Hepatocyte (in vitro differentiated cells): ENCODE measurements around the gene ATF6. TPM values are rescaled to one million over a fixed set of nuclear protein-coding genes. Genes with fewer than 3 reads are reported as not detected.

Experiments
- DNase-seq: peaks from one replicate; pipeline ENCODE4 v3.0.0-alpha.2; 2016; ENCODE audit warnings: low spot score
- H2AFZ ChIP-seq: fragments of 200-600 bp; sonication (generic); 2 replicates; pipeline ENCODE4 v1.6.0; 2016; ENCODE audit warnings: antibody characterized with exemption, mild to moderate bottlenecking
- H3K27ac ChIP-seq: fragments of 200-600 bp; sonication (generic); 2 replicates; pipeline ENCODE4 v1.5.1; 2016; ENCODE audit warnings: mild to moderate bottlenecking
- H3K27me3 ChIP-seq: fragments of 200-600 bp; sonication (generic); 2 replicates; pipeline ENCODE4 v1.6.1; 2016
- H3K36me3 ChIP-seq: fragments of 200-600 bp; sonication (generic); replicated peaks from 2 replicates; pipeline ENCODE4 v1.5.1; 2016; ENCODE audit warnings: low read depth; ENCODE audit not compliant: insufficient read depth
- H3K4me1 ChIP-seq: fragments of 200-600 bp; sonication (generic); 2 replicates; pipeline ENCODE4 v1.5.1; 2016; ENCODE audit warnings: mild to moderate bottlenecking, moderate library complexity; ENCODE audit not compliant: insufficient read depth
- H3K4me2 ChIP-seq: fragments of 200-600 bp; sonication (generic); 2 replicates; pipeline ENCODE4 v1.6.0; 2016
- H3K4me3 ChIP-seq: fragments of 200-600 bp; sonication (generic); 2 replicates; pipeline ENCODE4 v1.5.1; 2016; ENCODE audit warnings: mild to moderate bottlenecking
- H3K79me2 ChIP-seq: fragments of 200-600 bp; sonication (generic); 2 replicates; pipeline ENCODE4 v1.6.0; 2017; ENCODE audit warnings: mild to moderate bottlenecking
- H3K9me2 ChIP-seq: fragments of 200-600 bp; sonication (generic); replicated peaks from 2 replicates; pipeline ENCODE4 v1.6.0; 2017; ENCODE audit warnings: mild to moderate bottlenecking; ENCODE audit not compliant: insufficient read depth
- H3K9me3 ChIP-seq: fragments of 200-600 bp; sonication (generic); 2 replicates; pipeline ENCODE4 v1.5.1; 2016; ENCODE audit warnings: low read depth, mild to moderate bottlenecking
- H4K20me1 ChIP-seq: fragments of 200-600 bp; sonication (generic); 2 replicates; pipeline ENCODE4 v1.6.0; 2016; ENCODE audit warnings: mild to moderate bottlenecking; ENCODE audit not compliant: insufficient read depth, poor library complexity, severe bottlenecking
- EZH2 ChIP-seq: fragments of 200-600 bp; sonication (generic); IDR thresholded peaks from 2 replicates; pipeline ENCODE4 v1.6.1; 2016; ENCODE audit warnings: antibody characterized with exemption, mild to moderate bottlenecking, borderline replicate concordance
- EZH2phosphoT487 ChIP-seq: fragments of 200-600 bp; sonication (generic); IDR thresholded peaks from one replicate; pipeline ENCODE4 v1.6.1; 2018; ENCODE audit warnings: antibody characterized with exemption, mild to moderate bottlenecking, low read depth, moderate library complexity; ENCODE audit not compliant: unreplicated experiment, severe bottlenecking
- WGBS: methylation state at CpG from one replicate; pipeline ENCODE4 v1.1.6; 2016; ENCODE audit warnings: low lambda C conversion rate; ENCODE audit errors: missing lambda C conversion rate; 5-methylcytosine and 5-hydroxymethylcytosine counted together
- polyA plus RNA-seq: library from polyadenylated mRNA; unstranded; fragments of >200 nt; fragmentation: Nextera tagmentation; extraction: Ambion mirVana; gene quantifications from 2 replicates; pipeline ENCODE4 v1.2.1, GENCODE V29; 2016
- total RNA-seq: library from RNA; depleted of rRNA; stranded (reverse); fragments of >200 nt; gene quantifications from 2 replicates; pipeline ENCODE4 v1.2.3, GENCODE V29; 2014
- TF ChIP-seq, protein P1 (sequence below): fragments of 200-600 bp; sonication (generic); IDR thresholded peaks from 2 replicates; pipeline ENCODE4 v1.5.1; 2016; ENCODE audit warnings: antibody characterized with exemption, mild to moderate bottlenecking; ENCODE audit not compliant: poor library complexity

Gene ATF6
- total and polyA plus RNA-seq, 2 experiments from 2014 or later = 15.3 to 29.8 TPM

DNA sequence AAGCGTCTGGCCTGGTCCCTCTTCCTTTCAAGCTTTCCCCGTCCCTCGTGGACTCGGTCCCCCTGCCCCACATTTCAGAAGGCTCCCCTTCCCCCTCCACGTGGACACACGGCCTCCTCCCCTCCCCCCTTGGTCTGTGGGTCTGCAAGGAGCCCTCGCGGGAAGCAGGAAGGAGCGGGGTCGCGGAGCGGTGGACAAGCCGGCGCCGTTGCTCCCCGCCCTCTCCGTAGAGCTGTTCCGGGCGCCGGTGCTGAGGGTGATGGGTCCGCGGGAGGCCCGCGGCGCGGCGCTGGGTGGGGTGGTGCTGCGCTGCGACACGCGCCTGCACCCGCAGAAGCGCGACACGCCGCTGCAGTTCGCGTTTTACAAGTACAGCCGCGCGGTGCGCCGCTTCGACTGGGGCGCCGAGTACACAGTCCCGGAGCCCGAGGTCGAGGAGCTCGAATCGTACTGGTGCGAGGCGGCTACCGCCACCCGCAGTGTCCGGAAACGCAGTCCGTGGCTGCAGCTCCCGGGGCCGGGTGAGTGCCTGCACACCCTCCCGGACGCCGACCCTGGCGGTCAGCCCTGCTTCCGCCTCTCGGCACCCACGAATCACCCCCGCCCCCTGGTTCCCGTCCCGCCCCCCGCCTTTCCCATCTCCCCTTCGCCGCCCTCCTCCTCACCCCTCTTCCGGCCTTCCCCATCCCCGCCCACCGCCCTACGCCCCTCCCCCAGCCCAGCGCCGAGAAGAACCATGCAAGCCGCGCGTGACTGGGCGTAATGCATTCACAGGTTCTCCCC, 39.5 kb upstream of the ATF6 start:
- under 1% methylated on average over 59 of the region's 83 CpGs for WGBS
- H3K27me3 ChIP-seq = no peaks in the 10 kb centered on the region
- peak overlapping the region; percentile 83 for H2AFZ ChIP-seq
- H3K4me3 ChIP-seq = peak overlapping the region; percentile 74
- TF ChIP-seq EZH2 (no peak), EZH2phosphoT487 (no peak)
- TF ChIP-seq, protein P1, sequence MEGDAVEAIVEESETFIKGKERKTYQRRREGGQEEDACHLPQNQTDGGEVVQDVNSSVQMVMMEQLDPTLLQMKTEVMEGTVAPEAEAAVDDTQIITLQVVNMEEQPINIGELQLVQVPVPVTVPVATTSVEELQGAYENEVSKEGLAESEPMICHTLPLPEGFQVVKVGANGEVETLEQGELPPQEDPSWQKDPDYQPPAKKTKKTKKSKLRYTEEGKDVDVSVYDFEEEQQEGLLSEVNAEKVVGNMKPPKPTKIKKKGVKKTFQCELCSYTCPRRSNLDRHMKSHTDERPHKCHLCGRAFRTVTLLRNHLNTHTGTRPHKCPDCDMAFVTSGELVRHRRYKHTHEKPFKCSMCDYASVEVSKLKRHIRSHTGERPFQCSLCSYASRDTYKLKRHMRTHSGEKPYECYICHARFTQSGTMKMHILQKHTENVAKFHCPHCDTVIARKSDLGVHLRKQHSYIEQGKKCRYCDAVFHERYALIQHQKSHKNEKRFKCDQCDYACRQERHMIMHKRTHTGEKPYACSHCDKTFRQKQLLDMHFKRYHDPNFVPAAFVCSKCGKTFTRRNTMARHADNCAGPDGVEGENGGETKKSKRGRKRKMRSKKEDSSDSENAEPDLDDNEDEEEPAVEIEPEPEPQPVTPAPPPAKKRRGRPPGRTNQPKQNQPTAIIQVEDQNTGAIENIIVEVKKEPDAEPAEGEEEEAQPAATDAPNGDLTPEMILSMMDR = no peak
- DNase-seq = peak; percentile 94
- H3K4me2 ChIP-seq = peak overlapping the region; percentile 98
- peak overlapping the region; percentile 92 for H3K27ac ChIP-seq
- no peaks in the 10 kb centered on the region for H3K9me3 ChIP-seq
- no peaks in the 10 kb centered on the region for H4K20me1 ChIP-seq
- no peaks in the 10 kb centered on the region for H3K4me1 ChIP-seq
- H3K79me2 ChIP-seq = no peaks in the 10 kb centered on the region
- H3K36me3 ChIP-seq = no peaks in the 10 kb centered on the region
- no peaks in the 10 kb centered on the region for H3K9me2 ChIP-seq

DNA sequence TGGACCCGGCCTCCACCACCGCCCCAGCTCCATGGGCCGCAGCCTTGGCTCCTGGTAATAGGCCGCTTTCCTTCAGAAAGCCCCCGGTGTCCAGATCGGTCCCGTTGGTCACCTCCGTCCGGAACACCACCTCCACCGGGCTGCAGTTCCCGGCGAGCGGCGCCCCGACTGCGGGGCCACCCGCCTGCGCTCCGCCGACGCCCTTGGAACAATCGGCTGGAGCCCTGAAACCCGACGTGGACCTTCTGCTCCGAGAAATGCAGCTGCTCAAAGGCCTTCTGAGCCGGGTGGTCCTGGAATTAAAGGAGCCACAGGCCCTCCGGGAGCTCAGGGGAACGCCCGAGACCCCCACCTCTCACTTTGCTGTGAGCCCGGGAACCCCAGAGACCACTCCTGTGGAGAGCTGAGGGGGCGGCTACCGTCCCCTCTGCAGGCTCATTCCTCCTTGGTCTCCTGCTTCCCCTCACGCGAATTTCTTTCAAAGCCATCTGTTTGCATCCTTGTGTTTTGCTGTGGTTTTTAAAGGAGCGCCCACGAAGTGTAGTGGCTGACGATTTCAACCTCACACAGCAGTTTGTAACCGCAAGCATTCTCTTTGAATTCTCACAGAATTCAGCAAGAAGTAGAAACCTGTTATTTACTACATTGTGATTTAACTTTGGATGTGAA, 38.7 kb upstream of the ATF6 start:
- Histone ChIP-seq H3K9me2 (no peaks in the 10 kb centered on the region), H3K79me2 (no peaks in the 10 kb centered on the region), H4K20me1 (no peaks in the 10 kb centered on the region), H3K4me1 (no peaks in the 10 kb centered on the region), H3K9me3 (no peaks in the 10 kb centered on the region), H3K27me3 (no peaks in the 10 kb centered on the region), H3K4me3 (peak overlapping the region; percentile 22), H3K36me3 (no peaks in the 10 kb centered on the region), H3K27ac (peak overlapping the region; percentile 92), H2AFZ (peak overlapping the region; percentile 74), H3K4me2 (peak overlapping the region; percentile 98)
- 2% methylated on average over 34 of the region's 38 CpGs for WGBS
- TF ChIP-seq EZH2phosphoT487 (no peak), EZH2 (no peak)
- TF ChIP-seq, protein P1 = no peak
- DNase-seq = no peak

GRCh38 chr1:161728376-161729226, 37.5 kb upstream of the ATF6 start:
- H3K79me2 ChIP-seq = no peaks in the 10 kb centered on the region
- H3K4me2 ChIP-seq = peak overlapping the region; percentile 98
- peak overlapping the region; percentile 44 for H3K27ac ChIP-seq
- H3K4me1 ChIP-seq = no peaks in the 10 kb centered on the region
- no peaks in the 10 kb centered on the region for H3K9me2 ChIP-seq
- no peak for DNase-seq
- TF ChIP-seq, protein P1 = no peak
- TF ChIP-seq EZH2phosphoT487 = no peak
- TF ChIP-seq EZH2 = no peak
- no peaks in the 10 kb centered on the region for H3K36me3 ChIP-seq
- H2AFZ ChIP-seq = peak overlapping the region; percentile 47
- no peak overlapping the region for H3K4me3 ChIP-seq
- H3K9me3 ChIP-seq = no peaks in the 10 kb centered on the region
- no peaks in the 10 kb centered on the region for H3K27me3 ChIP-seq
- WGBS = 78% methylated on average over 6 of the region's 7 CpGs
- H4K20me1 ChIP-seq = no peaks in the 10 kb centered on the region
